ENCODE data around the gene SYNGR4.

DNA sequence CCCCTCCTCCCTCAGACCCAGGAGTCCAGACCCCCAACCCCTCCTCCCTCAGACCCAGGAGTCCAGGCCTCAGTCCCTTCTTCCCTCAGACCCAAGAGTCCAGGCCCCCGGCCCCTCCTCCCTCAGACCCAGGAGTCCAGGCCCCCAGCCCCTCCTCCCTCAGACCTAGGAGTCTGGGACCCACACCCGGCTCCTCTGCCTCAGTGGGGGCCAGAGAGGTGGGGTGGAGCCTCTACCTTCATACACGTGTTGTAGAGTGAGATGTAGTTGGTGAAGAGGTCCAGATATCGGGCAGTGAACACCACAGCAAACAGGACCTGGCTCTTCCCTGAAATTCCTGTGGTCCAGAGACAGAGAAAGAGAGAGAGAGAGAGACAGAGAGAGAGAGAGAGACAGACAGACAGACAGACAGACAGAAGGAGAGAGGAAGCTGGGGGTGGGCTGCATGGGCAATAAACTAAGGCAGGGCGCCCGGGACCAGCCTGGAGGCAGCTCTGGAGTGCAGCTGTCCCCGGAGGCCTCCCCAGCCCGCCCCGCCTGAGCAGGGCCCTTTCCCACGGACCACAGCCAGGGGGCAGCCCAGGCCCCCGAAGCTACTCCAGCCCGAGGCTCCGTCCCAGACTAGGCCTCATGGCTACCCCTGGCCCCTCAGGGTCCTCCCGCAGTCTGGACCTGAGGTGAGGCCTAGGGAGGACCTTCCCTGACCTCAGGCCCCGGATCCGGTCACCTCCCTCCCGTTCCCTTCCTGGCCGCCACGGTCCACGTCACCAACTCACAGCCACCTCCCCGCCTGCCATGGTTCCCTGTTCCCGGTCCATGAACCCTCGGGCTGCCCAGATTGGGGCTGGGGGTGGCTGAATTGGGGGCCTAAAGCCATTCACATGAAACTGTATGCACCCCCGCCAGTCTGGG is 26.3 kb downstream of the SYNGR4 start:
- TF ChIP-seq, protein P1, sequence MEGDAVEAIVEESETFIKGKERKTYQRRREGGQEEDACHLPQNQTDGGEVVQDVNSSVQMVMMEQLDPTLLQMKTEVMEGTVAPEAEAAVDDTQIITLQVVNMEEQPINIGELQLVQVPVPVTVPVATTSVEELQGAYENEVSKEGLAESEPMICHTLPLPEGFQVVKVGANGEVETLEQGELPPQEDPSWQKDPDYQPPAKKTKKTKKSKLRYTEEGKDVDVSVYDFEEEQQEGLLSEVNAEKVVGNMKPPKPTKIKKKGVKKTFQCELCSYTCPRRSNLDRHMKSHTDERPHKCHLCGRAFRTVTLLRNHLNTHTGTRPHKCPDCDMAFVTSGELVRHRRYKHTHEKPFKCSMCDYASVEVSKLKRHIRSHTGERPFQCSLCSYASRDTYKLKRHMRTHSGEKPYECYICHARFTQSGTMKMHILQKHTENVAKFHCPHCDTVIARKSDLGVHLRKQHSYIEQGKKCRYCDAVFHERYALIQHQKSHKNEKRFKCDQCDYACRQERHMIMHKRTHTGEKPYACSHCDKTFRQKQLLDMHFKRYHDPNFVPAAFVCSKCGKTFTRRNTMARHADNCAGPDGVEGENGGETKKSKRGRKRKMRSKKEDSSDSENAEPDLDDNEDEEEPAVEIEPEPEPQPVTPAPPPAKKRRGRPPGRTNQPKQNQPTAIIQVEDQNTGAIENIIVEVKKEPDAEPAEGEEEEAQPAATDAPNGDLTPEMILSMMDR (IDR thresholded peaks at IDR 0.05) = peak; percentile 58 to 85 (median 80)
- TF ChIP-seq POLR2AphosphoS5 (IDR thresholded peaks at IDR 0.05) = peak; percentile 46
- no peak for TF ChIP-seq POLR2A (IDR thresholded peaks at IDR 0.05)

Measured in upper lobe of left lung (tissue), 4 donors.